Type B pancreatic cell (in vitro differentiated cells): ENCODE data around the gene C8A. TPM values are rescaled to one million over a fixed set of nuclear protein-coding genes. Genes with fewer than 3 reads are reported as not detected.

Experiments
- DNase-seq: peaks from one replicate; pipeline ENCODE4 v3.0.0; 2021; ENCODE audit warnings: mixed read lengths; ENCODE audit not compliant: unreplicated experiment; ENCODE audit errors: extremely low spot score
- H3K27ac Mint-ChIP-seq: 2 replicates; pipeline ENCODE4 v1.8.0; 2021; ENCODE audit warnings: mild to moderate bottlenecking, mixed read lengths
- H3K27me3 Mint-ChIP-seq: 2 replicates; pipeline ENCODE4 v1.8.0; 2021; ENCODE audit warnings: mixed read lengths
- H3K36me3 Mint-ChIP-seq: 2 replicates; pipeline ENCODE4 v1.8.0; 2021; ENCODE audit warnings: mixed read lengths
- H3K4me1 Mint-ChIP-seq: one replicate; pipeline ENCODE4 v1.8.0; 2021; ENCODE audit warnings: mixed read lengths; ENCODE audit not compliant: unreplicated experiment
- H3K4me3 Mint-ChIP-seq: 2 replicates; pipeline ENCODE4 v1.8.0; 2021; ENCODE audit warnings: mild to moderate bottlenecking, mixed read lengths
- H3K9me3 Mint-ChIP-seq: 2 replicates; pipeline ENCODE4 v1.8.0; 2021; ENCODE audit warnings: mixed read lengths
- CTCF ChIP-seq: fragments of 200-600 bp; sonication (generic); conservative IDR thresholded peaks from 2 replicates; pipeline ENCODE4 v1.5.0; 2021; ENCODE audit warnings: antibody characterized with exemption, mild to moderate bottlenecking
- total RNA-seq: library from RNA; stranded (reverse); gene quantifications from 2 replicates; pipeline ENCODE4 v1.2.1, GENCODE V29; 2021; ENCODE audit warnings: low replicate concordance

C8A gene
- total RNA-seq, 1 donor from 2014 or later = 0.46 TPM

DNA sequence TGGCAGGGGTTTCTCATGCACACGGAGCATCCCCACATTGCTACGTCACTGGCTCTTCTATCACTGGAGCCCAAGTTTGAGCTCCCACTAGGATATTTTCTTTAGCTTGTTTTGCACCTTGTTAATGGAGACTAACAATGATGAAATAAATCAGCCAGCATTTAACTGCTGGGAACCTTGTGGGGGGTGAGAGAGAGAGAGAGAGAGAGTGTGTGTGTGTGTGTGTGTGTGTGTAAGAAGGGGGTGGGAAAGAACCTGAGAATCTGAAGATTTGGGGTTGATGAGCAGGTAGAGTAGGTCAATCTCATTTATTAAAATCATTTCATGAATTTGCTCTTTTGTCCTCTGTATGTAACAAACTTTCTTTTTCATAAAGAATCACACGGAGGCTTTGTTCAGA, 110.6 kb downstream of the C8A start:
- TF ChIP-seq CTCF = no peak
- DNase-seq = no peak
- Mint-ChIP-seq H3K36me3 (no peaks in the 10 kb centered on the region), H3K27me3 (peaks cover 4% of the 10 kb centered on the region), H3K9me3 (no peaks in the 10 kb centered on the region), H3K4me3 (no peak overlapping the region), H3K4me1 (no peaks in the 10 kb centered on the region), H3K27ac (no peak overlapping the region)

DNA sequence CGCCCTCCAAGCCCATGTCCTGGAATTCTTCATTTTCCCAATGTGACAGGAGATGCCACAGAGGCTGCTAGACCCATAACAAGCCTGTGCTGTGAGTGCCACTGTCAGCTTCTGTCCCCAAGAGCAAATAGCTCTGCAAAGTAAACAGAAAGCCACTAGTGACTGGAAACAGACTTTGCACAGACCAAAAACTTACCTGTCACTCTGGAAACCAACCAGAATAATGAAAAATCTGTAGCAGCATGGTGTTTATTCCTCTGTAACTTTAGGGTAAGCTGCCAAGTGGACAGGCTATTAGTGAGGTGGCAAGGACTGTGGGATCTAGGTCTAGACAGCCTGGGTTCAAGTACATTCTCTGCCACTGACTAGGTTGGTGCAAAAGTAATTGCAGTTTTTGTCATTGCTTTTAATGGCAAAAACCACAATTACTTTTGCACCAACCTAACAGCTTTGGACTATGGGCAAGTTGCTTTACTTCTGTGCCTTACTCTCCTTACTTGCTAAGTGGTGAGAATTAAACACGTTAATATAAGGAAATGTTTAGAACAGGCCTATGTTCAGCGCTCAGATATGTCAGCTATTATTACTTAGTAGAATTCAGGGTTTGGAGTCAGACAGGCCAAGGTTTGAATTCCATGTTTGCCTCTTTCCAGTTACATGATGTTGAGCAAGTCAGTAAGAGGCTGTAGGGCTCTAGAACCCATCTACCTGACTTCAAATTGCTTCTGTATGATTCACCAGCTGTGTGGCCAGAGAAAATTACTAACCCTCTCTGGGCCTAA, 111.5 kb downstream of the C8A start, which contains the start of gene C8B:
TSS of gene C8B (minus strand) at position 100 of the 782 bp plus-strand sequence. CDS start at position 33, 67 bp downstream.
- Mint-ChIP-seq H3K36me3 (no peaks in the 10 kb centered on the region), H3K9me3 (no peaks in the 10 kb centered on the region), H3K4me1 (no peaks in the 10 kb centered on the region), H3K27ac (no peak within 1 kb of the TSS), H3K4me3 (no peak within 1 kb of the TSS), H3K27me3 (peaks cover 4% of the 10 kb centered on the region)
- no peak for DNase-seq
- no peak for TF ChIP-seq CTCF

GRCh38 chr1:56966698-56966999, 112.1 kb downstream of the C8A start:
- H3K36me3 Mint-ChIP-seq = no peaks in the 10 kb centered on the region
- H3K9me3 Mint-ChIP-seq = no peaks in the 10 kb centered on the region

DNA sequence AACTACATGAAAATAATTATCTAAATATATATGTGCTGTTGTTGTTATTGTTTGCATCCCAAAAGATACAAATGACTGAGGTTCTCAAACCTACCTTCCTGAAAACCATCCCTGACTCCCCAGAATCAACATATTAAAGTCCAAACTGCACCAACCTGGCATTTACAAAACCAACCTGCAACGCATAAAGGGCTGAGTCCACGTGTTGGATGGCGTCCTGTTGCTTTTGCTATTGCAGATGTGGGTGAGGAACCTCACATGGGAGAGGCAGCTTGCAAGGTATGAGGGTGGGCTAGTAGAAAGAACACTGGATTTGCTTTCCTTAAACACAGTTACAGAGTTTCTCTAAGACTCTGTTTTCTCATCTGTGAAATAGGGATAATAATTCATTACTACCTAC, 112.8 kb downstream of the C8A start:
- Mint-ChIP-seq H3K27ac (no peak overlapping the region), H3K4me1 (no peaks in the 10 kb centered on the region), H3K9me3 (no peaks in the 10 kb centered on the region), H3K36me3 (no peaks in the 10 kb centered on the region), H3K27me3 (peaks cover 4% of the 10 kb centered on the region), H3K4me3 (no peak overlapping the region)
- no peak for TF ChIP-seq CTCF
- no peak for DNase-seq

More at GRCh38 chr1:56966698-56966999, 112.1 kb downstream of the C8A start:
- TF ChIP-seq CTCF = no peak
- H3K27ac Mint-ChIP-seq = no peak overlapping the region
- H3K27me3 Mint-ChIP-seq = peaks cover 4% of the 10 kb centered on the region
- no peak overlapping the region for H3K4me3 Mint-ChIP-seq
- no peaks in the 10 kb centered on the region for H3K4me1 Mint-ChIP-seq
- DNase-seq = no peak

Other genes with a start within 250 kb of the C8A start
- 6.4 TPM in 2 replicates for gene PRKAA2, start 209.5 kb upstream of the C8A start, total RNA-seq
- gene FYB2, start 35.4 kb upstream of the C8A start, total RNA-seq = 0.76 and 1.3 TPM in 2 replicates
- 0.68 and 0.76 TPM in 2 replicates for gene C8B, start 111.2 kb downstream of the C8A start, total RNA-seq